HG03280 (cell line): Measurements from ENCODE around the gene NPIPB8.
"Not testable (repeated sequence)": the region's sequence is repeated elsewhere in the genome, so short reads cannot be mapped to it uniquely, and the experiment has no call there.

Source experiments
- ATAC-seq: cut with Tn5 transposase; IDR thresholded peaks from one replicate; pipeline ENCODE4 v1.9.1; 2021; ENCODE audit warnings: mild to moderate bottlenecking, moderate library complexity; ENCODE audit not compliant: unreplicated experiment

Gene NPIPB8

GRCh38 chr16:28623172-28623711 is 14.6 kb upstream of the NPIPB8 start:
- ATAC-seq = no peak

- not testable (repeated sequence) for ATAC-seq
Measured at GRCh38 chr16:28630905-28631304, 7.0 kb upstream of the NPIPB8 start.

GRCh38 chr16:28636093-28636823 is 1.6 kb upstream of the NPIPB8 start:
- not testable (repeated sequence) for ATAC-seq

- not testable (repeated sequence) for ATAC-seq
Measured at GRCh38 chr16:28638359-28638758, 494 bp downstream of the NPIPB8 start.

- not testable (repeated sequence) for ATAC-seq
Measured at GRCh38 chr16:28639959-28640358, 2.1 kb downstream of the NPIPB8 start.

GRCh38 chr16:28666264-28666663 is 28.4 kb downstream of the NPIPB8 start:
- not testable (repeated sequence) for ATAC-seq

GRCh38 chr16:28667480-28667879 is 29.6 kb downstream of the NPIPB8 start:
- ATAC-seq = not testable (repeated sequence)

- not testable (repeated sequence) for ATAC-seq
Measured at GRCh38 chr16:28668199-28668598, 30.3 kb downstream of the NPIPB8 start.

GRCh38 chr16:28688327-28688952 is 50.6 kb downstream of the NPIPB8 start:
- ATAC-seq = peak; percentile 74

GRCh38 chr16:28689425-28689824 is 51.6 kb downstream of the NPIPB8 start:
- ATAC-seq = not testable (repeated sequence)

- ATAC-seq = not testable (repeated sequence)
Measured at GRCh38 chr16:28691722-28692121, 53.9 kb downstream of the NPIPB8 start.

GRCh38 chr16:28693257-28693950 is 55.5 kb downstream of the NPIPB8 start:
- not testable (repeated sequence) for ATAC-seq

GRCh38 chr16:28699792-28700191 is 61.9 kb downstream of the NPIPB8 start:
- ATAC-seq = not testable (repeated sequence)

GRCh38 chr16:28700349-28700748 is 62.5 kb downstream of the NPIPB8 start:
- ATAC-seq = not testable (repeated sequence)

GRCh38 chr16:28701384-28701783 is 63.5 kb downstream of the NPIPB8 start:
- not testable (repeated sequence) for ATAC-seq

- ATAC-seq = not testable (repeated sequence)
Measured at GRCh38 chr16:28704246-28704645, 66.4 kb downstream of the NPIPB8 start.
